Fibroblast of lung (primary cell): Measurements from ENCODE around the gene IL34.

Experiments used
- CTCF ChIP-seq, 2 donors: IDR thresholded peaks in 1 of 2; conservative IDR thresholded peaks in 1 of 2; 1 replicate in 1 of 2; 2 replicates in 1 of 2; pipeline ENCODE4 v1.5.1; 2011 to 2012; ENCODE audit warnings: low read length in 2 of 2, control low read depth in 1 of 2, inconsistent platforms in 1 of 2, low read depth in 1 of 2, mild to moderate bottlenecking in 1 of 2
- EZH2 ChIP-seq: IDR thresholded peaks from 2 replicates; pipeline ENCODE4 v1.5.1; 2012; ENCODE audit warnings: low read length, control low read depth, mild to moderate bottlenecking; ENCODE audit errors: missing control alignments

GRCh38 chr16:70701998-70702397, 55.6 kb downstream of the IL34 start:
- TF ChIP-seq CTCF (conservative IDR thresholded peaks at IDR 0.05 in 1 of 2, IDR thresholded peaks at IDR 0.05 in 1 of 2; ENCODE audit: low read depth in 1 of 2, low read length in 2 of 2) (no peak), EZH2 (no peak)
